HCT116 (cell line): ENCODE results near the gene ZNF829. TPM values are rescaled to one million over a fixed set of nuclear protein-coding genes. Genes with fewer than 3 reads are reported as not detected.

ENCODE experiments used
- ATAC-seq: fragments of 200-7000 bp; cut with Tn5 transposase; 2 replicates; pipeline ENCODE4 v1.9.1; 2020; ENCODE audit warnings: mild to moderate bottlenecking, moderate library complexity
- BruUV-seq: library from RNA; stranded (reverse); fragments of 400-500 nt; replicated peaks from 2 replicates; lab custom pipeline; 2021; lab: Mats Ljungman, UMichigan
- CTCF ChIA-PET: fragments of 300-600 bp; sonication (Branson Sonifier 250); formaldehyde crosslinking; loops from one replicate; lab custom pipeline; 2021; ENCODE audit warnings: antibody characterized with exemption; lab: Charles Lee
- POLR2A ChIA-PET: fragments of 300-600, 350-600 bp; sonication (Branson Sonifier 250); formaldehyde crosslinking; loops from one replicate; lab custom pipeline; 2021; ENCODE audit warnings: antibody characterized with exemption; lab: Charles Lee
- RAD21 ChIA-PET, 2 experiments: fragments of 300-600 bp; sonication (Branson Sonifier 250); formaldehyde crosslinking; loops; one replicate each; lab custom pipeline; 2023; ENCODE audit warnings: low total read pairs in 2 of 2; ENCODE audit not compliant: uncharacterized antibody in 2 of 2, unreplicated experiment in 2 of 2, low non-redundant PET in 1 of 2; lab: Charles Lee
- DNase-seq: peaks from one replicate; pipeline ENCODE4 v3.0.0-alpha.2; 2010; ENCODE audit warnings: low read depth, low spot score
- H2AFZ ChIP-seq: fragments of 200-600 bp; shearing (Covaris generic), sonication (generic); 2 replicates; pipeline ENCODE4 v1.6.1; 2017; ENCODE audit warnings: low read depth, mixed run types, mixed read lengths, antibody characterized with exemption, low read length; ENCODE audit not compliant: poor library complexity, severe bottlenecking
- H3K27ac ChIP-seq: 2 replicates; pipeline ENCODE4 v1.5.1; 2012; ENCODE audit warnings: low read depth, low read length
- H3K27me3 ChIP-seq: fragments of 200-600 bp; sonication (generic); 2 replicates; pipeline ENCODE4 v1.6.1; 2016; ENCODE audit warnings: mixed run types, low read length, mixed read lengths; ENCODE audit not compliant: insufficient read depth
- H3K36me3 ChIP-seq, 2 experiments: fragments of 200-500 bp in 1 of 2; fragments of 200-600 bp in 1 of 2; sonication (Bioruptor generic) in 1 of 2; sonication (generic) in 1 of 2; 2 replicates each; pipeline versions ENCODE4 v1.5.1 to v1.6.1; 2014 to 2016; ENCODE audit warnings: low read length in 2 of 2, inconsistent platforms in 1 of 2, mixed read lengths in 1 of 2, mixed run types in 1 of 2; ENCODE audit not compliant: insufficient read depth in 2 of 2, control insufficient read depth in 1 of 2
- H3K4me1 ChIP-seq, 2 experiments: fragments of 200-600 bp in 1 of 2; sonication (generic) in 1 of 2; 2 replicates each; pipeline versions ENCODE4 v1.5.1 to v1.6.1; 2012 to 2017; ENCODE audit warnings: low read length in 2 of 2, inconsistent platforms in 1 of 2, mild to moderate bottlenecking in 1 of 2, mixed read lengths in 1 of 2, mixed run types in 1 of 2, moderate library complexity in 1 of 2; ENCODE audit not compliant: insufficient read depth in 2 of 2, control insufficient read depth in 1 of 2
- H3K4me2 ChIP-seq: fragments of 200-600 bp; sonication (generic); 2 replicates; pipeline ENCODE4 v1.6.1; 2017; ENCODE audit warnings: mixed run types, low read length, mixed read lengths
- H3K4me3 ChIP-seq, 2 experiments: fragments of 200-600 bp in 1 of 2; sonication (generic) in 1 of 2; replicated peaks in 1 of 2; 2 replicates each; pipeline ENCODE4 v1.5.1; 2011 to 2016; ENCODE audit warnings: low read length in 2 of 2, control low read depth in 1 of 2, low read depth in 1 of 2, mild to moderate bottlenecking in 1 of 2, mixed read lengths in 1 of 2, mixed run types in 1 of 2
- H3K79me2 ChIP-seq: fragments of 200-600 bp; sonication (generic); 2 replicates; pipeline ENCODE4 v1.6.1; 2017; ENCODE audit warnings: mild to moderate bottlenecking, mixed run types, low read length, moderate library complexity, mixed read lengths; ENCODE audit not compliant: insufficient read depth
- H3K9ac ChIP-seq: fragments of 200-600 bp; sonication (generic); 2 replicates; pipeline ENCODE4 v1.6.1; 2016; ENCODE audit warnings: low read length, mixed read lengths
- H3K9me2 ChIP-seq: fragments of 200-600 bp; sonication (generic), shearing (Covaris generic); 2 replicates; pipeline ENCODE4 v1.6.1; 2017; ENCODE audit warnings: mixed run types, mild to moderate bottlenecking, moderate library complexity; ENCODE audit not compliant: insufficient read depth
- H3K9me3 ChIP-seq, 2 experiments: fragments of 200-500 bp in 1 of 2; fragments of 200-600 bp in 1 of 2; sonication (Bioruptor generic) in 1 of 2; sonication (generic) in 1 of 2; 2 replicates each; pipeline ENCODE4 v1.6.1; 2014 to 2017; ENCODE audit warnings: low read length in 2 of 2, mixed read lengths in 2 of 2, inconsistent platforms in 1 of 2, low read depth in 1 of 2, mild to moderate bottlenecking in 1 of 2, mixed run types in 1 of 2, moderate library complexity in 1 of 2; ENCODE audit not compliant: control insufficient read depth in 1 of 2, insufficient read depth in 1 of 2
- H4K20me1 ChIP-seq: fragments of 200-600 bp; sonication (generic), shearing (Covaris generic); 2 replicates; pipeline ENCODE4 v1.6.1; 2017; ENCODE audit warnings: mixed run types, mild to moderate bottlenecking, moderate library complexity; ENCODE audit not compliant: insufficient read depth
- CBX3 ChIP-seq: IDR thresholded peaks from 2 replicates; pipeline ENCODE4 v1.6.1; 2012; ENCODE audit warnings: low read depth
- CEBPB ChIP-seq: IDR thresholded peaks from 2 replicates; pipeline ENCODE4 v1.6.1; 2012; ENCODE audit warnings: low read depth
- EGR1 ChIP-seq: IDR thresholded peaks from 2 replicates; pipeline ENCODE4 v1.6.1; 2012; ENCODE audit warnings: low read depth
- FOSL1 ChIP-seq: IDR thresholded peaks from 2 replicates; pipeline ENCODE4 v1.6.1; 2012; ENCODE audit warnings: low read depth
- POLR2A ChIP-seq: IDR thresholded peaks from 2 replicates; pipeline ENCODE4 v1.7.0; 2011; ENCODE audit warnings: borderline replicate concordance; ENCODE audit not compliant: insufficient read depth, insufficient read length; ENCODE audit errors: extremely low read depth
- POLR2AphosphoS5 ChIP-seq: IDR thresholded peaks from 2 replicates; pipeline ENCODE4 v1.6.1; 2011; ENCODE audit warnings: mild to moderate bottlenecking, low read depth, low read length, moderate library complexity
- SP1 ChIP-seq: IDR thresholded peaks from 2 replicates; pipeline ENCODE4 v1.6.1; 2012; ENCODE audit warnings: low read depth
- TCF7L2 ChIP-seq: IDR thresholded peaks from 2 replicates; pipeline ENCODE4 v1.7.0; 2011; ENCODE audit warnings: borderline replicate concordance, inconsistent platforms; ENCODE audit not compliant: insufficient read depth, insufficient read length; ENCODE audit errors: extremely low read depth
- YY1 ChIP-seq: IDR thresholded peaks from 2 replicates; pipeline ENCODE4 v1.6.1; 2011; ENCODE audit warnings: low read length, low read depth, moderate library complexity, mild to moderate bottlenecking; ENCODE audit not compliant: insufficient replicate concordance; ENCODE audit errors: extremely low read depth
- ZFX ChIP-seq: fragments of 450-650 bp; IDR thresholded peaks from 2 replicates; pipeline ENCODE4 v1.6.1; 2017
- ZNF274 ChIP-seq: fragments of 200-500 bp; sonication (Bioruptor generic); IDR thresholded peaks from 2 replicates; pipeline ENCODE4 v1.6.1; 2014; ENCODE audit warnings: mild to moderate bottlenecking, low read depth, low read length, inconsistent platforms
- intact Hi-C: fragments of 100-400 bp; cut with micrococcal nuclease; formaldehyde crosslinking; loops from 2 replicates; pipeline ENCODE4 v1.10.0; 2022
- total RNA-seq: library from RNA; stranded (reverse); gene quantifications from one replicate; pipeline ENCODE4 v1.2.1, GENCODE V29; 2021; ENCODE audit not compliant: unreplicated experiment
- TF ChIP-seq, protein P1 (sequence below): IDR thresholded peaks from 2 replicates; pipeline ENCODE4 v1.6.1; 2012
- TF ChIP-seq, protein P2 (sequence below): IDR thresholded peaks from 2 replicates; pipeline ENCODE4 v1.6.1; 2012; ENCODE audit warnings: low read depth
- TF ChIP-seq, protein P3 (sequence below): IDR thresholded peaks from 2 replicates; pipeline ENCODE4 v1.6.1; 2011; ENCODE audit warnings: mild to moderate bottlenecking, low read length, moderate library complexity; ENCODE audit not compliant: insufficient replicate concordance; ENCODE audit errors: extremely low read depth
- TF ChIP-seq, protein P4 (sequence below): IDR thresholded peaks from 2 replicates; pipeline ENCODE4 v1.6.1; 2012

Gene ZNF829
- total RNA-seq, 1 experiment from 2014 or later: not detected

DNA sequence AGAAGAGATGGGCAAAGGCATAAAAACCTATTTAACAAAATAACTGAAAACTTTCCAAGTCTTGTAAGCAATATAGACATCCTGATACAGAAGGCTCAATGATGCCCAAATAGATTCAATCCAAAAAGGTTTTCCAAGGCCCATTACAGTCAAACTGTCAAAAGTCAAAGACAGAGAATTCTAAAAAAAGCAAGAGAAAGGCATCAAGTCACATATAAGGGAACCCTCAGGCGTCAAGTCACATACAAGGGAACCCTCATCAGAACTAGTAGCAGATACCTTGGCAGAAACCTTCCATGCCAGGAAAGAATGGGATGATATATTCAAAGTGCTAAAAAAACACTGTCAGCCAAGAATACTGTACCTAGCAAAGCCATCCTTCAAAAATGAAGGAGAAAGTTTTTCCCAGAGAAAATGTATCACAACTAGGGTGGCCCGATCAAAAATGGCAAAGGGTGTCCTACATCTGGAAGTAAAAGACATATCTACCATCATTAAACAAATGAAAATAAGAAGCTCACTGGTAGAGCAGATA is 21.2 kb downstream of the ZNF829 start:
- DNase-seq (no peak), ATAC-seq (no peak)
- peaks cover 28 to 48% of the 10 kb centered on the region in 2 experiments; a peak in 3 of 4 replicates for H3K9me3 ChIP-seq
- no peaks in the 10 kb centered on the region for H4K20me1 ChIP-seq
- intact Hi-C loops: no loop called here
- BruUV-seq: no TSS peak
- H3K27ac ChIP-seq: no peak overlapping the region
- H3K4me1 ChIP-seq: no peaks in the 10 kb centered on the region
- no peak overlapping the region for H3K9ac ChIP-seq
- CTCF ChIA-PET: no interaction called here
- H3K79me2 ChIP-seq: no peaks in the 10 kb centered on the region
- H3K4me2 ChIP-seq: no peak overlapping the region
- no peaks in the 10 kb centered on the region for H3K27me3 ChIP-seq
- POLR2A ChIA-PET: no interaction called here
- H3K9me2 ChIP-seq: no peaks in the 10 kb centered on the region
- TF ChIP-seq, protein P1, sequence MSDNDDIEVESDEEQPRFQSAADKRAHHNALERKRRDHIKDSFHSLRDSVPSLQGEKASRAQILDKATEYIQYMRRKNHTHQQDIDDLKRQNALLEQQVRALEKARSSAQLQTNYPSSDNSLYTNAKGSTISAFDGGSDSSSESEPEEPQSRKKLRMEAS: no peak
- TF ChIP-seq, protein P2, sequence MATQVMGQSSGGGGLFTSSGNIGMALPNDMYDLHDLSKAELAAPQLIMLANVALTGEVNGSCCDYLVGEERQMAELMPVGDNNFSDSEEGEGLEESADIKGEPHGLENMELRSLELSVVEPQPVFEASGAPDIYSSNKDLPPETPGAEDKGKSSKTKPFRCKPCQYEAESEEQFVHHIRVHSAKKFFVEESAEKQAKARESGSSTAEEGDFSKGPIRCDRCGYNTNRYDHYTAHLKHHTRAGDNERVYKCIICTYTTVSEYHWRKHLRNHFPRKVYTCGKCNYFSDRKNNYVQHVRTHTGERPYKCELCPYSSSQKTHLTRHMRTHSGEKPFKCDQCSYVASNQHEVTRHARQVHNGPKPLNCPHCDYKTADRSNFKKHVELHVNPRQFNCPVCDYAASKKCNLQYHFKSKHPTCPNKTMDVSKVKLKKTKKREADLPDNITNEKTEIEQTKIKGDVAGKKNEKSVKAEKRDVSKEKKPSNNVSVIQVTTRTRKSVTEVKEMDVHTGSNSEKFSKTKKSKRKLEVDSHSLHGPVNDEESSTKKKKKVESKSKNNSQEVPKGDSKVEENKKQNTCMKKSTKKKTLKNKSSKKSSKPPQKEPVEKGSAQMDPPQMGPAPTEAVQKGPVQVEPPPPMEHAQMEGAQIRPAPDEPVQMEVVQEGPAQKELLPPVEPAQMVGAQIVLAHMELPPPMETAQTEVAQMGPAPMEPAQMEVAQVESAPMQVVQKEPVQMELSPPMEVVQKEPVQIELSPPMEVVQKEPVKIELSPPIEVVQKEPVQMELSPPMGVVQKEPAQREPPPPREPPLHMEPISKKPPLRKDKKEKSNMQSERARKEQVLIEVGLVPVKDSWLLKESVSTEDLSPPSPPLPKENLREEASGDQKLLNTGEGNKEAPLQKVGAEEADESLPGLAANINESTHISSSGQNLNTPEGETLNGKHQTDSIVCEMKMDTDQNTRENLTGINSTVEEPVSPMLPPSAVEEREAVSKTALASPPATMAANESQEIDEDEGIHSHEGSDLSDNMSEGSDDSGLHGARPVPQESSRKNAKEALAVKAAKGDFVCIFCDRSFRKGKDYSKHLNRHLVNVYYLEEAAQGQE: no peak
- TF ChIP-seq ZFX (no peak), YY1 (no peak), CBX3 (no peak), SP1 (no peak), POLR2A (no peak), CEBPB (no peak), ZNF274 (no peak), FOSL1 (no peak), EGR1 (no peak), POLR2AphosphoS5 (no peak), TCF7L2 (no peak)
- TF ChIP-seq, protein P3, sequence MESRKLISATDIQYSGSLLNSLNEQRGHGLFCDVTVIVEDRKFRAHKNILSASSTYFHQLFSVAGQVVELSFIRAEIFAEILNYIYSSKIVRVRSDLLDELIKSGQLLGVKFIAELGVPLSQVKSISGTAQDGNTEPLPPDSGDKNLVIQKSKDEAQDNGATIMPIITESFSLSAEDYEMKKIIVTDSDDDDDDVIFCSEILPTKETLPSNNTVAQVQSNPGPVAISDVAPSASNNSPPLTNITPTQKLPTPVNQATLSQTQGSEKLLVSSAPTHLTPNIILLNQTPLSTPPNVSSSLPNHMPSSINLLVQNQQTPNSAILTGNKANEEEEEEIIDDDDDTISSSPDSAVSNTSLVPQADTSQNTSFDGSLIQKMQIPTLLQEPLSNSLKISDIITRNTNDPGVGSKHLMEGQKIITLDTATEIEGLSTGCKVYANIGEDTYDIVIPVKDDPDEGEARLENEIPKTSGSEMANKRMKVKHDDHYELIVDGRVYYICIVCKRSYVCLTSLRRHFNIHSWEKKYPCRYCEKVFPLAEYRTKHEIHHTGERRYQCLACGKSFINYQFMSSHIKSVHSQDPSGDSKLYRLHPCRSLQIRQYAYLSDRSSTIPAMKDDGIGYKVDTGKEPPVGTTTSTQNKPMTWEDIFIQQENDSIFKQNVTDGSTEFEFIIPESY: no peak
- TF ChIP-seq, protein P4, sequence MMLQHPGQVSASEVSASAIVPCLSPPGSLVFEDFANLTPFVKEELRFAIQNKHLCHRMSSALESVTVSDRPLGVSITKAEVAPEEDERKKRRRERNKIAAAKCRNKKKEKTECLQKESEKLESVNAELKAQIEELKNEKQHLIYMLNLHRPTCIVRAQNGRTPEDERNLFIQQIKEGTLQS: no peak
- H3K4me3 ChIP-seq: no peak overlapping the region
- RAD21 ChIA-PET: no interaction called here
- H2AFZ ChIP-seq: no peak overlapping the region
- no peaks in the 10 kb centered on the region for H3K36me3 ChIP-seq
